HL-60/S4 (cell line): Measurements from ENCODE around the gene CKM.
"Not testable (repeated sequence)": the region's sequence is repeated elsewhere in the genome, so short reads cannot be mapped to it uniquely, and the experiment has no call there.

ENCODE experiments used
- in situ Hi-C: fragments of 300-500 bp; cut with MboI; formaldehyde crosslinking; loops from 2 replicates; pipeline ENCODE4 v1.14.3; 2022; ENCODE audit warnings: low sequenced_read_pairs

Gene CKM

GRCh38 chr19:45321848-45322247, 827 bp downstream of the CKM start:
- in situ Hi-C loops, result no loop called here

- in situ Hi-C loops, result no loop called here
These were observed 1.5 kb downstream of the CKM start for GRCh38 chr19:45320997-45321775.

- in situ Hi-C loops, result no loop called here
These were observed 7.4 kb downstream of the CKM start for GRCh38 chr19:45315304-45315703.

- in situ Hi-C loops, result no loop called here
These were observed 7.9 kb downstream of the CKM start for GRCh38 chr19:45314708-45315245.

GRCh38 chr19:45312285-45312684, 10.4 kb downstream of the CKM start:
- in situ Hi-C loops, result not testable (repeated sequence)

GRCh38 chr19:45311621-45312020, 11.1 kb downstream of the CKM start:
- in situ Hi-C loops, result no loop called here

GRCh38 chr19:45309322-45309721, 13.4 kb downstream of the CKM start:
- in situ Hi-C loops, result not testable (repeated sequence)

GRCh38 chr19:45307361-45307760, 15.3 kb downstream of the CKM start:
- in situ Hi-C loops, result no loop called here

- in situ Hi-C loops, result no loop called here
These were observed 16.1 kb downstream of the CKM start for GRCh38 chr19:45306518-45307027.

GRCh38 chr19:45306040-45306439, 16.6 kb downstream of the CKM start:
- in situ Hi-C loops, result no loop called here

GRCh38 chr19:45305421-45305820, 17.3 kb downstream of the CKM start:
- in situ Hi-C loops, result no loop called here

- in situ Hi-C loops, result no loop called here
These were observed 17.7 kb downstream of the CKM start for GRCh38 chr19:45305007-45305406.

- in situ Hi-C loops, result no loop called here
These were observed 18.3 kb downstream of the CKM start for GRCh38 chr19:45304141-45304926.

GRCh38 chr19:45303269-45304060, 19.2 kb downstream of the CKM start:
- in situ Hi-C loops, result no loop called here

- in situ Hi-C loops, result no loop called here
These were observed 20.3 kb downstream of the CKM start for GRCh38 chr19:45302416-45302815.

- in situ Hi-C loops, result no loop called here
These were observed 23.0 kb downstream of the CKM start for GRCh38 chr19:45299719-45300118.

- in situ Hi-C loops, result no loop called here
These were observed 24.4 kb downstream of the CKM start for GRCh38 chr19:45298264-45298663.

GRCh38 chr19:45297674-45298073, 25.0 kb downstream of the CKM start:
- in situ Hi-C loops, result no loop called here

- in situ Hi-C loops, result no loop called here
These were observed 26.3 kb downstream of the CKM start for GRCh38 chr19:45296355-45296754.

GRCh38 chr19:45295873-45296272, 26.8 kb downstream of the CKM start:
- in situ Hi-C loops, result no loop called here
